ENCODE results near the gene DNAH10. TPM values are rescaled to one million over a fixed set of nuclear protein-coding genes. Genes with fewer than 3 reads are reported as not detected.

DNAH10 gene
- total RNA-seq, 1 donor from 2014 or later = not detected

DNA sequence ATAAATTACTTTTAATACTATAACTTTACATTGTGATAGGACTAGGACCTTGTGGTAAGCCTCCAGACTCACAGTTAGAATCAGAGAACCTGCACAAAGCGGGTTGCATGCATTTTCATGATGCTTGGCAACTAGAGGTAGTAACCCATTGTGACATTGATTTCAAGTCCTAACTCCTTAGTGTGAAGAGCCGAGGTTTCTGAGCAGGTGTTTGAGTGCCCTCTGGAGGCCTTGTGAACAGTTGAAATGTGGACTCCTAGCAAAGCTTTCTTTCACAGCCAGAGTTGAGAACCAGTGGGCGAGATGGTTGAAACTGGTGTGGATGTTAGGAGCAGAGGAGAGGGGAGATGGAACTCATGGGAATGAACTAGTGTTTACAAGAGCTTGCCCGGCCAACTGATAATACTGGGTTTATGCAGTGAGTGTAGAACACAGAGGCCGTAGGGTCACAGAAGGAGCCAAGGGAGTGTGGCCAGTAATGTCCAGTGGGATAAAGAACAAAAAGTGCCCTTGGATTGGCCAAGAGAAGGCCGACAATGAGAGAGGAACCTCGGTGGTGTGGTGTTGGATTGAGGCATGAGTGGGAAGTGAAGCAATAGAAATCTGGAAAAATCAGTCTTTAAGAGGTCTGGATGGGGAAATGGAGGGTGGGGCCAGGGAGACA lies 221.9 kb downstream of the DNAH10 start:
- DNase-seq = no peak

DNA sequence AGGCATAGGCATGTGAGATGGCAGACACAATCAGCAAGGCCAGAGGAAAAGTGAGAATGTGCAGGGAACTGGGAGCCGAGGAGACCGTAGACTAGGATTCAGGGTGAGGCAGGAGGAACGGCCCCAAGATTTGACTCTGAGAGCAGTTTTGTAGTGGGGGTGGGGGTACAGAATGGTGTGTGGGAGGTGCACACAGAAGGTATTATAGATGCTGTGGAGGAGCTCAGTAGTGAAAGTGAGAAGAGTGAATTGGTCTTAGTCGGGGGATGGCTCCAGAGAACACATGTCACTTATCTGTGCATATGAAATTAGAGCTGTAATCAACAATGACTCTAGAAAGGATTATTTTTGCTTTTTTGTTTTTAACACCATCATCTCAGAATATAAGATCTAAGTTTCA lies 222.8 kb downstream of the DNAH10 start:
- Histone ChIP-seq H3K4me3 (no peak overlapping the region), H3K4me1 (peaks cover 84% of the 10 kb centered on the region), H3K36me3 (peaks cover 16% of the 10 kb centered on the region), H3K27ac (replicated peaks) (peak overlapping the region; percentile 16), H3K9me3 (replicated peaks) (no peaks in the 10 kb centered on the region), H3K27me3 (ENCODE audit: low read depth) (no peaks in the 10 kb centered on the region)
- no peak for DNase-seq
- TF ChIP-seq, protein P1, sequence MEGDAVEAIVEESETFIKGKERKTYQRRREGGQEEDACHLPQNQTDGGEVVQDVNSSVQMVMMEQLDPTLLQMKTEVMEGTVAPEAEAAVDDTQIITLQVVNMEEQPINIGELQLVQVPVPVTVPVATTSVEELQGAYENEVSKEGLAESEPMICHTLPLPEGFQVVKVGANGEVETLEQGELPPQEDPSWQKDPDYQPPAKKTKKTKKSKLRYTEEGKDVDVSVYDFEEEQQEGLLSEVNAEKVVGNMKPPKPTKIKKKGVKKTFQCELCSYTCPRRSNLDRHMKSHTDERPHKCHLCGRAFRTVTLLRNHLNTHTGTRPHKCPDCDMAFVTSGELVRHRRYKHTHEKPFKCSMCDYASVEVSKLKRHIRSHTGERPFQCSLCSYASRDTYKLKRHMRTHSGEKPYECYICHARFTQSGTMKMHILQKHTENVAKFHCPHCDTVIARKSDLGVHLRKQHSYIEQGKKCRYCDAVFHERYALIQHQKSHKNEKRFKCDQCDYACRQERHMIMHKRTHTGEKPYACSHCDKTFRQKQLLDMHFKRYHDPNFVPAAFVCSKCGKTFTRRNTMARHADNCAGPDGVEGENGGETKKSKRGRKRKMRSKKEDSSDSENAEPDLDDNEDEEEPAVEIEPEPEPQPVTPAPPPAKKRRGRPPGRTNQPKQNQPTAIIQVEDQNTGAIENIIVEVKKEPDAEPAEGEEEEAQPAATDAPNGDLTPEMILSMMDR (IDR thresholded peaks at IDR 0.05; ENCODE audit: borderline replicate concordance) = no peak
- intact Hi-C loops (cut with micrococcal nuclease) = loop anchor here (10.0 kb wide), 1 partner anchor 80 kb away; no protein-coding TSS in a partner anchor

More for the DNA sequence above, 221.9 kb downstream of the DNAH10 start:
- no peaks in the 10 kb centered on the region for H3K27me3 ChIP-seq (ENCODE audit: low read depth)
- no peaks in the 10 kb centered on the region for H3K9me3 ChIP-seq (replicated peaks)
- TF ChIP-seq, protein P1 (IDR thresholded peaks at IDR 0.05; ENCODE audit: borderline replicate concordance) = peak; percentile 73
- no peak overlapping the region for H3K4me3 ChIP-seq
- peaks cover 20% of the 10 kb centered on the region for H3K36me3 ChIP-seq
- peaks cover 75% of the 10 kb centered on the region for H3K4me1 ChIP-seq
- intact Hi-C loops (cut with micrococcal nuclease) = loop anchor here (10.0 kb wide), 1 partner anchor 79 kb away; no protein-coding TSS in a partner anchor
- H3K27ac ChIP-seq (replicated peaks) = peak overlapping the region; percentile 16

Other genes with a start within 250 kb of the DNAH10 start
- 89.7 TPM for gene RILPL1, start 228.6 kb upstream of the DNAH10 start, total RNA-seq
- 152 TPM for gene TMED2, start 177.7 kb upstream of the DNAH10 start, total RNA-seq
- gene DDX55, start 160.2 kb upstream of the DNAH10 start, total RNA-seq = 5.3 TPM
- gene EIF2B1, start 128.6 kb upstream of the DNAH10 start, total RNA-seq = 27.9 TPM
- gene GTF2H3, start 128.5 kb upstream of the DNAH10 start, total RNA-seq = 13.9 TPM
- 3.9 TPM for gene TCTN2, start 91.2 kb upstream of the DNAH10 start, total RNA-seq
- gene ATP6V0A2, start 49.9 kb upstream of the DNAH10 start, total RNA-seq = 12.4 TPM
- 57.2 TPM for gene CCDC92, start 210.5 kb downstream of the DNAH10 start, total RNA-seq
- gene ZNF664, start 210.9 kb downstream of the DNAH10 start, total RNA-seq = 80.7 TPM